Activated CD4-positive, alpha-beta T cell treated with anti-CD3 and anti-CD28 coated beads for 36 hours (primary cell): Measurements from ENCODE around the gene NRGN. TPM values are rescaled to one million over a fixed set of nuclear protein-coding genes. Genes with fewer than 3 reads are reported as not detected.

Experiments
- ATAC-seq: fragments of 200-7000 bp; cut with Tn5 transposase; one replicate; pipeline ENCODE4 v1.10.0; 2021; ENCODE audit warnings: mild to moderate bottlenecking, moderate library complexity
- CTCF ChIA-PET: fragments of 350-600 bp; sonication (Branson Sonifier 250); formaldehyde crosslinking; loops from one replicate; lab custom pipeline; 2021; ENCODE audit warnings: antibody characterized with exemption; lab: Charles Lee
- POLR2A ChIA-PET: fragments of 350-600 bp; sonication (Branson Sonifier 250); formaldehyde crosslinking; loops from one replicate; lab custom pipeline; 2021; ENCODE audit warnings: antibody characterized with exemption, inconsistent platforms; lab: Charles Lee
- DNase-seq: peaks from one replicate; pipeline ENCODE4 v3.0.0-alpha.2; 2020
- H3K27ac Mint-ChIP-seq: one replicate; pipeline ENCODE4 v1.8.0; 2021; ENCODE audit warnings: mixed read lengths
- H3K27me3 Mint-ChIP-seq: one replicate; pipeline ENCODE4 v1.8.0; 2021; ENCODE audit warnings: mixed read lengths
- H3K36me3 Mint-ChIP-seq: one replicate; pipeline ENCODE4 v1.8.0; 2021; ENCODE audit warnings: low read depth, mixed read lengths
- H3K4me1 Mint-ChIP-seq: one replicate; pipeline ENCODE4 v1.8.0; 2021; ENCODE audit warnings: mixed read lengths
- H3K4me3 Mint-ChIP-seq: one replicate; pipeline ENCODE4 v1.8.0; 2021; ENCODE audit warnings: mild to moderate bottlenecking, moderate library complexity, mixed read lengths
- H3K9me3 Mint-ChIP-seq: one replicate; pipeline ENCODE4 v1.8.0; 2021; ENCODE audit warnings: low read depth, mixed read lengths
- intact Hi-C, 2 experiments: fragments of 100-400 bp; cut with DNase I in 1 of 2; cut with micrococcal nuclease in 1 of 2; formaldehyde crosslinking; loops; one replicate each; pipeline versions ENCODE4 v1.14.2 to v1.15.1; 2022 to 2024; cut with DNase I, micrococcal nuclease
- total RNA-seq, 2 experiments: library from RNA; stranded (reverse); gene quantifications; one replicate each; pipeline ENCODE4 v1.2.3, GENCODE V29; 2021

The NRGN gene
- total RNA-seq, 2 experiments from 2014 or later = 13.5 to 18.1 TPM

DNA sequence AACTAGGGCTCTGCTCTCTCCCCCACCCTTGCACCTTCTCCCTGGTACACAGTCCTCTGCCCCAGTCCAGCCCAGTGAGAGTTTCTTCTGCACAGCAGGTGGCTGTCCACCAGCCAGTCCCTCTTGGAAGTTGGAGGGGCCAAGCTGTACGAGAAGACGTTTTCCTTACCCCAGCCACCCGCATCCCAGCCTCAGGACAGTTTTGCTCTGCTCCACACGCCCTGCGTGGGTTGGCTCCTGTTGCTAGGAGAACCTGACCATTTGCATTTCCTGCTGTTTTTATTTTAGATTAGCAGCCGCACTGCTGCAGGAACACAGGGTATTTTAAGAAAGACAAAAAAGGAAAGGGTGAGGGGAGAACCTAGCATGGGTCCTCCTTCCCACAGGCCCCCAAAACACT, 17.6 kb upstream of the NRGN start:
- Mint-ChIP-seq H3K27ac (no peak overlapping the region), H3K36me3 (no peaks in the 10 kb centered on the region), H3K4me3 (no peak overlapping the region), H3K4me1 (peaks cover 23% of the 10 kb centered on the region), H3K27me3 (peaks cover 21% of the 10 kb centered on the region), H3K9me3 (no peaks in the 10 kb centered on the region)
- intact Hi-C loops = no loop called here
- POLR2A ChIA-PET = no interaction called here
- CTCF ChIA-PET = no interaction called here
- ATAC-seq (no peak), DNase-seq (no peak)

DNA sequence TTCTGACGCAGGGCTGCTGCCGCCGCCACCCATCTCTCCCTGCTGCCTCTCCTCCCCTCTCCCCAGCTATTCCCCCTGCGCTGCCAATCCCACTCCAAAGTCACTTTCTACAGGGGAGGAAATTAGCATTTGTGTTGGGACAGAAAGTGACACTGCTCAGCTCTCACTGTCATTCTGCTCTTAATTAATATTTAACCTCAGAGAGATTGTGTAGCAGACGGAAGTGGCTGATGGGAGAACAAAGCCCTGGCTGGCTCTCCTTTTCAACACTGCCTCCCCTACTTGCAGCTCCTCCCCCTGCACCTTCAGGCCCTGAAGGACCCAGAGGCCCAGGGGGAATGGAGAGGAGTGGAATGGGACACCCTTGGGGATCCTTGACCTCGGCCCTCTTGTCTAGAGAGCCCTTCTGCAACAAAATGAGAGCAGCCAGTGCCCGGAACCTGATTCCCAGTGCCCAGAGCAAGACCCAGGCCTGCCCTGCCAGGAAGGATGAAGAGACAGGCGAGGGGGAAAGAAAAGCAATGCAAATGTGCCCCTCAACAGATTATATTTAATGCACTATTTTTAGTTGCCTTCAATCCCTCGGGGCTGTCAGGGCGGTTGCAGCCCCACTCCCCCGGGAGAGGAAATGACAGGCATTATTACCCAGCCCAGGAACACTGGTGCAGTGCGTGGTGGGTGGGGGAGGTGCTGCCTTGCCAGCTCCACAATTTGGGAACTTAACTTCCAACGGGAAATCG, 14.6 kb upstream of the NRGN start:
- Mint-ChIP-seq H3K27me3 (peaks cover 12% of the 10 kb centered on the region), H3K9me3 (no peaks in the 10 kb centered on the region), H3K36me3 (no peaks in the 10 kb centered on the region), H3K4me1 (peaks cover 13% of the 10 kb centered on the region), H3K4me3 (no peak overlapping the region), H3K27ac (no peak overlapping the region)
- ChIA-PET POLR2A (no interaction called here), CTCF (interaction anchor here (0.7 to 1.0 kb wide), 2 partner anchors 31 to 46 kb away, joined by 3 read pairs; no protein-coding TSS in a partner anchor)
- DNase-seq (no peak), ATAC-seq (no peak)
- intact Hi-C loops = no loop called here

DNA sequence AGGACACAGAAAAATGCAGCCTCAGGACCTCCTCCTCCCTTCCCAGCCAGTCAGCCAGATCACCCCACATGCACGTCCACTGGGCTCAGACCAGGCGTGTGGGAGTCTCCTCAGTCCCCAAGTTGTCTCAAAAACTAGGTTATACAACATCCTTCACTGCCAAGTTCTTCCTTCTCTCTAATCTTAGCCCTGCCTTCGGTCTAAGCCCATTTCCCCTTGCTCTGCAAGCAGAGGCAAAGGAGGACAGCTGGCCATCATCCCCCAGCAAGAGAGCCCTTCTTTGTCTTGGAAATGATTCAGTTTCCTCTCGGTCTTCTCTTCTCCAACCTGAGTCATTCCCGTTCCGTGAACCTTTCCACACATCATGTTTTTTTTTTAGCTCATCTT, 14.0 kb upstream of the NRGN start:
- peaks cover 13% of the 10 kb centered on the region for H3K4me1 Mint-ChIP-seq
- ChIA-PET CTCF (no interaction called here), POLR2A (no interaction called here)
- no peaks in the 10 kb centered on the region for H3K36me3 Mint-ChIP-seq
- H3K27ac Mint-ChIP-seq = no peak overlapping the region
- intact Hi-C loops = no loop called here
- peaks cover 12% of the 10 kb centered on the region for H3K27me3 Mint-ChIP-seq
- no peak for DNase-seq
- H3K4me3 Mint-ChIP-seq = no peak overlapping the region
- H3K9me3 Mint-ChIP-seq = no peaks in the 10 kb centered on the region
- no peak for ATAC-seq

DNA sequence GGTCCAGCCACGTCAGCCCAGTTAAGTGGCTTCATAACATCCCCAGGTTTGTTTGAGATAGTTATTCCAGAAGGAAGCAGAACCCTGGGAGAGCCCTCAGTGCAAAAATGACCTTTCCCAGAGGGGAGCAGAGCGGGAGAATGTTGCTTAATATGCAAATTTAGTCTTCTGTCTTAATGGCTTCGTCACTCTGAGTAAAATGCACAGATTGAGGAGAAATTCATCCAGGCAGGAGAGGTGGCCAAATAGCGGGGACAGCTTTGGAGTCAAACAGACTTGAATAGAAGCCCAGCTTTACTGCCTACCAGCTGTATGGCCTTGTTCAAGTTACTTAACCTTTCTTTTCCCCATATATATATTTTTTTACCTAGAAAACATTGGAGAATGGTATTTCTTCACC, 12.3 kb upstream of the NRGN start:
- intact Hi-C loops = no loop called here
- peaks cover 12% of the 10 kb centered on the region for H3K27me3 Mint-ChIP-seq
- H3K27ac Mint-ChIP-seq = no peak overlapping the region
- H3K4me3 Mint-ChIP-seq = no peak overlapping the region
- H3K9me3 Mint-ChIP-seq = no peaks in the 10 kb centered on the region
- H3K36me3 Mint-ChIP-seq = no peaks in the 10 kb centered on the region
- ATAC-seq (no peak), DNase-seq (no peak)
- CTCF ChIA-PET = interaction anchor here (1.5 kb wide), 1 partner anchor 28 kb away, joined by 4 read pairs; no protein-coding TSS in a partner anchor
- peaks cover 13% of the 10 kb centered on the region for H3K4me1 Mint-ChIP-seq
- POLR2A ChIA-PET = no interaction called here

DNA sequence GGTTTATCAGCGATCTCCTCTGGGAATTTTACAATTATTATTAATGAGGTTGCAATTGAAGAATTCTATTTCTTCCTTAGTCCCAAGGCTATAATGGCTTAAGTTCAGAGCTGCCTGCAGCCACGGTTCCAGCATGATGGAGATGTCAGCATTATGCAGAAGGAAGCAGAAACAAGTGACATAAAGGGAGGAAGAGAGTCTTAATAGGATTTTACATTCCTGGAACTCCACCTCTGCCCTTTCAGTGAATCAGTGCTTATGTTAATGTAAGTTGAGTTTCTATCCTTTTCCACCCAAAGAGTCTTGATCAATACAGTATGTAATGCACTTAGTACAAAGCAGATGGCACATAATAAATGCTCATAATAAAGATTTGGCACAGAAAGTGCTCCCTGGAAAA, 11.6 kb upstream of the NRGN start:
- no peak overlapping the region for H3K27ac Mint-ChIP-seq
- intact Hi-C loops = no loop called here
- ATAC-seq = no peak
- CTCF ChIA-PET = interaction anchor here (1.5 kb wide), 1 partner anchor 27 kb away, joined by 4 read pairs; no protein-coding TSS in a partner anchor
- peaks cover 5% of the 10 kb centered on the region for H3K27me3 Mint-ChIP-seq
- POLR2A ChIA-PET = no interaction called here
- DNase-seq = no peak
- no peak overlapping the region for H3K4me3 Mint-ChIP-seq
- H3K9me3 Mint-ChIP-seq = no peaks in the 10 kb centered on the region
- peaks cover 9% of the 10 kb centered on the region for H3K4me1 Mint-ChIP-seq
- H3K36me3 Mint-ChIP-seq = no peaks in the 10 kb centered on the region

DNA sequence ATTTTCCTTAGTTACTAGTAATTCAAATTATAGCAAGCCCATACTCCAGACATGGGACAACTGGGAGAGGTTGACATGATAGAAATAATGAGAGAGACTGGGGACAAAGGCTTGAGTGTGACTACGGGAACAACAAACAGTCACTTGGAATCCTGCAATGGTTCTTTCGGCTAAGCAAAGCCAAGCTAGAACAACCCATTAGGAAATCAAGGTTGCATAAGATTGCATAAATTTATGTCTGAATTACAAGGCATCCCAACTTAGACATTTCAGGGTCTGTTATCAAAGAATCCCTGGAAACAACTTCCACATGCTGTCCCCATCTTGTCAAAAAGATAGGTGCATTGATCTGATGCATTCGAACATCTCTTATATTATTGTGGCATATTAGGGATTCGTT, 10.2 kb upstream of the NRGN start:
- intact Hi-C loops = no loop called here
- peaks cover 9% of the 10 kb centered on the region for H3K4me1 Mint-ChIP-seq
- ChIA-PET POLR2A (no interaction called here), CTCF (interaction anchor here (0.8 to 2.0 kb wide), 2 partner anchors 17 to 52 kb away, joined by 3 to 5 read pairs; no protein-coding TSS in a partner anchor)
- H3K27me3 Mint-ChIP-seq = peaks cover 5% of the 10 kb centered on the region
- no peak overlapping the region for H3K4me3 Mint-ChIP-seq
- DNase-seq = no peak
- H3K36me3 Mint-ChIP-seq = no peaks in the 10 kb centered on the region
- ATAC-seq = no peak
- no peaks in the 10 kb centered on the region for H3K9me3 Mint-ChIP-seq
- H3K27ac Mint-ChIP-seq = no peak overlapping the region

DNA sequence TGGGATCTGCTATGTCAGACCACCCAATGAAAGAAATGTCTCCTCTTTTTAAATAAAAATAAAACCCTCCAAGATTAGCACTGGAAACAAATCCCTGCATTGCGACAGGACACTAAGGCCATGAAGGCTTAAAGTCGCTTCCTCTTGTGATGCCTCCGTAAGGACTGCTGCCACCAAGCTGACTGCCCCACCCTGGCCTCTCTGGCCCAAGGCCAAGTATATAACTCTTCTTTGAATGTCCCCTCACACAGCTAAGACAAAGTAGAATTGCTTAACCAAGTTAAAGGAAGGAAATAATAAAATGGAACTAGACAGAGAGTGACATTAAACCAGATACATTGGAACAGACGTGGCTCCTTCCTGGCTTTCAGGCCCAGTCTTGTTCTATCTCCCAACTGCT, 7.5 kb upstream of the NRGN start:
- ATAC-seq = no peak
- Mint-ChIP-seq H3K4me1 (no peaks in the 10 kb centered on the region), H3K36me3 (no peaks in the 10 kb centered on the region), H3K27me3 (no peaks in the 10 kb centered on the region), H3K9me3 (no peaks in the 10 kb centered on the region), H3K4me3 (no peak overlapping the region), H3K27ac (no peak overlapping the region)
- ChIA-PET CTCF (interaction anchor here (1.0 to 2.5 kb wide), 5 partner anchors 9 to 63 kb away, joined by 4 to 9 read pairs (median 5); no protein-coding TSS in a partner anchor), POLR2A (no interaction called here)
- no peak for DNase-seq
- intact Hi-C loops = no loop called here

DNA sequence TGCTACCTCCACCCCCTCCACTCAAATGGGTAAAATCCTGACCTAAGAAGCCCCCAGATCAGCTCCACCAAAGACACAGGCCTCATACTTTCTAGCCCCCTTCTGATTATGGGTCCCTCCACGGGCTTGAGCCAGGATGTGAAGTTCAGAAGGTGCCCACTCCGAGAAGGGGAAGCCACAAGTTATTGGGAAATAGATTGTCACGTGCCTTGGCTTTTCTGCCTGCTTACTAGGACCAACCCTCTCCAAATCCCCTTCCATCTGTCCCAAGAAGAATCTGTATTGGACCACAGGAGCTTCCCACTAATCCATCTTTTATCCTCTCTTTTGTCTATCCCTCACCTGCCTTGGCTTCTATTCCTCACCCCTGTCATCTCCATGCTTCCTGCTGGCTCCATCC, 3.0 kb upstream of the NRGN start:
- ChIA-PET CTCF (interaction anchor here (0.6 to 1.5 kb wide), 2 partner anchors 100 to 250 kb away, joined by 3 read pairs; no protein-coding TSS in a partner anchor), POLR2A (no interaction called here)
- no peak overlapping the region for H3K4me3 Mint-ChIP-seq
- H3K9me3 Mint-ChIP-seq = no peaks in the 10 kb centered on the region
- H3K4me1 Mint-ChIP-seq = peaks cover 9% of the 10 kb centered on the region
- intact Hi-C loops = no loop called here
- H3K36me3 Mint-ChIP-seq = no peaks in the 10 kb centered on the region
- no peak overlapping the region for H3K27ac Mint-ChIP-seq
- no peak for ATAC-seq
- DNase-seq = no peak
- no peaks in the 10 kb centered on the region for H3K27me3 Mint-ChIP-seq

DNA sequence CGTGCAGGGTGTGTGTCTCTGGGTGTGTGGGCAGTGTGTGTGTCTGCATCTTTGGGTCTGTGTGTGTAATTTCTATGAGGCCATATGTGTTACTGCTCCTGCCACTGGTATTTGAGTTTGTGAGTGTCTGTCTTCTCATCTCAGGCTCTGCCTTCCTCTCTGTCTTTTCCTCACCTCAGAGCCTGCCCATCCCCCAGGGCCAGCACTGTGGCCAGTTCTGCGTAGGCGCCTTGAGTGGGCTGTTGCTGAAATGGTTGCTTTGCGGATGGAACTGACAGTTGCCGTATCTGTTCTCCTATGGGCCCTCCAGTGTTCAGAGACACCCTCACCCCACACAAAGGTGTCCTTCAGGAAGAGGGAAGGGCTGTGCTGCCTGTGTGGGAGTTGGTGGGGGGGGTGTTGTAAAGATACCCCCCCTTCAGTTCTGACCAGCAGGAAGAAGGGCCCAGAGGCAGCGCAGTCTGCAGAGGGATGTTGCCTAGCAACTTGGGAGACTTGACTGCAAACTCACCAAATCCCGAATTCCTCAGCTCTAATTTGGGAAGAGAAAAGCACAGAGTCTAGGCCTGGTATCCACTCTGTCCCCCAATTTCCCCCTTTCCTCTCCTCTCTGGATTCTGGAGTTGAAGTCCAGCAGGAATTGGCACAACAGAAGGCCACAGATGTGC, 2.0 kb upstream of the NRGN start:
- POLR2A ChIA-PET = no interaction called here
- no peak for ATAC-seq
- intact Hi-C loops = no loop called here
- DNase-seq = no peak
- Mint-ChIP-seq H3K9me3 (no peaks in the 10 kb centered on the region), H3K4me1 (peaks cover 9% of the 10 kb centered on the region), H3K27me3 (peaks cover 2% of the 10 kb centered on the region), H3K36me3 (no peaks in the 10 kb centered on the region), H3K4me3 (no peak overlapping the region), H3K27ac (no peak overlapping the region)
- CTCF ChIA-PET = interaction anchor here (0.5 to 3.8 kb wide), 5 partner anchors 9 to 140 kb away, joined by 3 to 20 read pairs (median 3); no protein-coding TSS in a partner anchor

DNA sequence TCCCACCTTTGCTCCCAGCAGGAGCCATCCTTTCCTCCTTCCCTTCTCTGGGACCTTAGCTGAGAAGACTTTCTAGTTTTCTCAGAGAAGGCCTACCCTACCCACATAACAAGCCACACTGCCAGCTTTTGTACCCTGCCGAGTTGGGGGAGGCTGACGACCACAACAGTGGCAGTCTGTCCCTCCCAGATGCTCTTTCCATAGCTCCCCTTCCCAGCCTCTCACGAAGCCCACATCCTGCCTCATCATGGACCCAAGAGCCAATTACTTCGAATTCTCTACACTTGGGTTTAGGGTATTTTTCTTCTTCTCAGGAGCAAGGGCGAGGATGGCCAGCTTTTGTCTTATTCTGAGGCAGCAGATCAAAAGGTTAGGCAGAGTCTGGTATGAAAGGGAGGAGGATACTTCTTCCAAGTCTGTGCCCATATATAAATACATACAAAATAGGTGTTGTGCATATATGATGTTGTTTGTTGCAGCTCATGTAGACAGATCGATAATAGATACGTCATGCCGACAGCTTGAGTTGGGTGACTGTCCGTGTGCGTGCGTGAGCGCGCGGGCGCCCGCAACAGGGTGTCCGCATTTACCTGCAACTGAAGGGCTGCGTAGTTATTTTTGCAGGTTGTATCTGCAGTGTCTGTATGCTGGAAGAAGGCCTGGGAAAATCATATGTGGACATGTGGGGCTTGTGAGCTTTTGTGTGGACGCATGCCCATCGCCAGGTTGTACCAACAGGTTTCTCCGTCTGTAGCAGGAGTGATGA, 846 bp upstream of the NRGN start:
- ATAC-seq (no peak), DNase-seq (no peak)
- ChIA-PET CTCF (interaction anchor here (1.0 to 3.8 kb wide), 6 partner anchors 8 to 139 kb away, joined by 3 to 20 read pairs (median 4); partner anchors contain the start of gene SPA17), POLR2A (no interaction called here)
- no peaks in the 10 kb centered on the region for H3K36me3 Mint-ChIP-seq
- no peak overlapping the region for H3K27ac Mint-ChIP-seq
- H3K4me3 Mint-ChIP-seq = peak overlapping the region; percentile 76
- intact Hi-C loops = loop anchor here (1.0 kb wide), 5 partner anchors 8 to 372 kb away; partner anchors contain the start of genes ESAM (in 1 of the 2), MSANTD2 (in 1 of the 2), SIAE (in 1 of the 2) and SPA17 (in 1 of the 2)
- peaks cover 2% of the 10 kb centered on the region for H3K27me3 Mint-ChIP-seq
- peaks cover 9% of the 10 kb centered on the region for H3K4me1 Mint-ChIP-seq
- no peaks in the 10 kb centered on the region for H3K9me3 Mint-ChIP-seq

DNA sequence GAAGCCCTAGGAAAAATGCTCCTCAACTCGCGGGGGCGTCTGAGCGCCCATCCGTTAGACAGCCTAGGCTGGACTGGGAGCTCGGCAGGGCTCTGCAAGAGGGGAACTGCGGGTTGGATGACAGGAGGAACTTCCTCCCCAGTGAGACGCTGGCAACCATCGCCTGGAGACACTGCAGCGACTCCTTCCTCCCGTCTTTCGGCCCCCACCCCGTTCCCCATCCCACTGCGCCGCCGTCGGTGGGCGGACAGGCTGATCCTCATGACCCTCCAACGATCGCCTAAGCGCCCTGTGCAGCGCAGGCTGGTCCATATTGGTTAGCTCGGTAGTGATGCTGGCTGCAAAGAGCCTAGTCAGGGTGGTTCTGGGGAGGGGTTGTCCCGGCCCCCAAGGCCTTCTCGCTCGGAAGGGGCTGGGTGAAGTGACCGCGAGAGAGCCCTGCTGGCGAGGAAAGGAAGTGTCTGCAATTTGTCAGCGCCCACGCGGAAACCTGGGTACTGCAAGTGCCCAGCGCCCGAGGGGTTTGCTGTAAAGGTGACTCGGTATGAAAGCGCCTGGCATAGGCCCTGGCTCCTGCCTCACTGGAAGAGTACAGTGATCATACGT, 638 bp downstream of the NRGN start:
- peaks cover 13% of the 10 kb centered on the region for H3K4me1 Mint-ChIP-seq
- DNase-seq = peak; percentile 85
- H3K27me3 Mint-ChIP-seq = peaks cover 2% of the 10 kb centered on the region
- peak; percentile 69 for ATAC-seq
- CTCF ChIA-PET = interaction anchor here (1.0 to 3.8 kb wide), 9 partner anchors 9 to 141 kb away, joined by 3 to 20 read pairs (median 4); no protein-coding TSS in a partner anchor
- peak overlapping the region; percentile 76 for H3K4me3 Mint-ChIP-seq
- H3K36me3 Mint-ChIP-seq = no peaks in the 10 kb centered on the region
- no peaks in the 10 kb centered on the region for H3K9me3 Mint-ChIP-seq
- POLR2A ChIA-PET = no interaction called here
- peak overlapping the region; percentile 17 for H3K27ac Mint-ChIP-seq
- intact Hi-C loops = loop anchor here in 1 of 2 experiments (1.0 kb wide), 1 partner anchor 97 kb away; no protein-coding TSS in a partner anchor
